ENCODE results near the gene DRG1. TPM values are rescaled to one million over a fixed set of nuclear protein-coding genes. Genes with fewer than 3 reads are reported as not detected.

The DRG1 gene
- total RNA-seq, 4 donors from 2014 or later: 57.7 to 67.6 (median 66.3) TPM

GRCh38 chr22:31425331-31426050 is 26.1 kb downstream of the DRG1 start:
- TF ChIP-seq POLR2A (IDR thresholded peaks at IDR 0.05): no peak
- TF ChIP-seq CTCF (IDR thresholded peaks at IDR 0.05): no peak
- DNase-seq: no peak
- no peak overlapping the region for H3K4me3 ChIP-seq (replicated peaks in 1 of 3)
- H3K36me3 ChIP-seq: peaks cover 77 to 78% of the 10 kb centered on the region in 2 donors
- intact Hi-C loops (cut with DNase I): loop anchor here (10.0 kb wide), 1 partner anchor 61 kb away; no protein-coding TSS in a partner anchor
- H3K27me3 ChIP-seq: no peaks in the 10 kb centered on the region
- WGBS, 2 donors: 94% methylated on average over 9 of the region's 9 CpGs
- H3K4me1 ChIP-seq: no peaks in the 10 kb centered on the region
- H3K27ac ChIP-seq: no peak overlapping the region
- H3K9me3 ChIP-seq: no peaks in the 10 kb centered on the region

GRCh38 chr22:31431950-31432349 is 32.5 kb downstream of the DRG1 start:
- 93 to 98% methylated on average over 5 of the region's 5 CpGs for WGBS, 2 donors
- H3K4me3 ChIP-seq (replicated peaks in 1 of 3): no peak overlapping the region
- H3K27ac ChIP-seq: no peak overlapping the region
- no peaks in the 10 kb centered on the region for H3K9me3 ChIP-seq
- H3K4me1 ChIP-seq: no peaks in the 10 kb centered on the region
- intact Hi-C loops (cut with DNase I): no loop called here
- no peaks in the 10 kb centered on the region for H3K27me3 ChIP-seq
- no peak for TF ChIP-seq CTCF (IDR thresholded peaks at IDR 0.05)
- peaks cover 60 to 76% of the 10 kb centered on the region in 2 donors for H3K36me3 ChIP-seq
- no peak for DNase-seq

- Histone ChIP-seq H3K4me1 (no peaks in the 10 kb centered on the region), H3K27ac (no peak overlapping the region), H3K27me3 (no peaks in the 10 kb centered on the region), H3K4me3 (replicated peaks in 1 of 3) (no peak overlapping the region), H3K36me3 (peaks cover 77 to 90% of the 10 kb centered on the region in 2 donors), H3K9me3 (no peaks in the 10 kb centered on the region)
- intact Hi-C loops (cut with DNase I): no loop called here
- DNase-seq: no peak
- TF ChIP-seq POLR2A (IDR thresholded peaks at IDR 0.05) (no peak), CTCF (IDR thresholded peaks at IDR 0.05) (no peak)
- 81 to 90% methylated on average over 3 of the region's 3 CpGs for WGBS, 2 donors
Observed at GRCh38 chr22:31436132-31436531, 36.7 kb downstream of the DRG1 start.

GRCh38 chr22:31439808-31440207 is 40.4 kb downstream of the DRG1 start:
- intact Hi-C loops (cut with DNase I): loop anchor here (10.0 kb wide), 1 partner anchor 185 kb away; no protein-coding TSS in a partner anchor
- 86 to 91% methylated on average over 6 to 8 of the region's 8 CpGs for WGBS, 2 donors
- Histone ChIP-seq H3K4me3 (replicated peaks in 1 of 3) (no peak overlapping the region), H3K27me3 (no peaks in the 10 kb centered on the region), H3K36me3 (peaks cover 83 to 86% of the 10 kb centered on the region in 2 donors), H3K4me1 (no peaks in the 10 kb centered on the region), H3K9me3 (no peaks in the 10 kb centered on the region), H3K27ac (no peak overlapping the region)
- TF ChIP-seq CTCF (IDR thresholded peaks at IDR 0.05): no peak
- TF ChIP-seq POLR2A (IDR thresholded peaks at IDR 0.05): no peak
- DNase-seq: no peak

GRCh38 chr22:31440681-31441080 is 41.3 kb downstream of the DRG1 start:
- DNase-seq: no peak
- Histone ChIP-seq H3K9me3 (no peaks in the 10 kb centered on the region), H3K4me1 (no peaks in the 10 kb centered on the region), H3K36me3 (peaks cover 79 to 80% of the 10 kb centered on the region in 2 donors), H3K27ac (no peak overlapping the region), H3K27me3 (no peaks in the 10 kb centered on the region), H3K4me3 (replicated peaks in 1 of 3) (no peak overlapping the region)
- TF ChIP-seq CTCF (IDR thresholded peaks at IDR 0.05) (no peak), POLR2A (IDR thresholded peaks at IDR 0.05) (no peak)
- WGBS, 2 donors: 94 to 98% methylated on average over 7 of the region's 7 CpGs
- intact Hi-C loops (cut with DNase I): loop anchor here (10.0 kb wide), 1 partner anchor 184 kb away; no protein-coding TSS in a partner anchor
